ENCODE measurements around the gene PEX5L.

Gene PEX5L

DNA sequence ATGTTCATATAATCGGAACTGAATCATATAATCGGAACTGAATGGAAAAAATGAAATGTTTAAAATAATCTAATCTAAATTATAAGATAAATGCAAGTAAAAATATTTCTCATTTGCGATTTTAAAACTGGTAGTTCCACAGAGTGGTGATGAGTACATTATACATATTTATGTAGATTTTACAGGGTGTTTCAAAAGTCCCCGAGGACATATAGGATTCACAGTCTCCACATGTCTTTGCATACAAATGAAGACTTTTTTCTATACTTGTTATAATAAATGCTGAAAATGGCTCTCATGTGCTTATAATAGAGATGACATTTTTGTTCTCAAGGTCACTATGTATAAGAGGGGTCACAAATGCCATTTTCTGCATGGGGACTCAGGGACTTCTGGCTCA lies 139.5 kb downstream of the PEX5L start:
- DNase-seq (ENCODE audit: low read depth in 2 of 2), result no peak

DNA sequence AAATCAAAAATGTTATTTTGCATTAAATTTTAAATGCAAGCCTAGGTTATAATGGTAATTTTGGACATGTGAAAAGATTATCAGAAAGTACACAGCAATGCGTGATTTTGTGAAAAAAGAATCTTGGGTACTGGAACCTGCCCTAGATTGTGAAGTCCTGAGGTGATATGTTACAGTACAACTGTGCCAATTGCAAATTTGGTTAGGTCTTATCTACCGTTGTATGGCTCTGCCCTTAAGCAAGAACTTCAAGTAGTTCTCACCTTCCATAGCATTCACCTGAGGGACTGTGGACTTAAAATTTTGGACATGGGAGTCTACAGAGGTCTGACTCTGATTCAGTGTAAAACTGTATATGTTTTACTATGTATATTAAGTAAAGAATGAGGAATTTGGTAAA lies 140.2 kb downstream of the PEX5L start:
- no peak for DNase-seq (ENCODE audit: low read depth in 2 of 2)

DNA sequence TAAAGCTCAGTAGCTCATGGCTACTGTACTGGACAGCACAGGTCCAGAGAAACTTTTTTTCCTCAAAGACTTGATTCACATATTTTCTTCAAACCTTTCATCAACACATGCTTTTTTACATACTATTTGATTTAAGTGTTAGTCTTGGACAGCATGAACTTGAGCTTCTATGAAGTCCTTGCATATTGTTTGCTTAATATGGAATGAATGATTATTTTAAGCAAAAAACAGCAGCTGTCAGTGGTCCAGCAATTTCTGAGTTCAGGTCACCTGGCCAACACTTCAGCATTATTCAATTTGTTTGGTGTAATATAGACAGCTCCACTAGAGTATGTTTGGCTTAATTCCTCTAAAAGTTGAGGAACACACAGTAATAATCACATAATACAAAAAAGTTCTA lies 141.4 kb downstream of the PEX5L start:
- no peak for DNase-seq (ENCODE audit: low read depth in 2 of 2)

DNA sequence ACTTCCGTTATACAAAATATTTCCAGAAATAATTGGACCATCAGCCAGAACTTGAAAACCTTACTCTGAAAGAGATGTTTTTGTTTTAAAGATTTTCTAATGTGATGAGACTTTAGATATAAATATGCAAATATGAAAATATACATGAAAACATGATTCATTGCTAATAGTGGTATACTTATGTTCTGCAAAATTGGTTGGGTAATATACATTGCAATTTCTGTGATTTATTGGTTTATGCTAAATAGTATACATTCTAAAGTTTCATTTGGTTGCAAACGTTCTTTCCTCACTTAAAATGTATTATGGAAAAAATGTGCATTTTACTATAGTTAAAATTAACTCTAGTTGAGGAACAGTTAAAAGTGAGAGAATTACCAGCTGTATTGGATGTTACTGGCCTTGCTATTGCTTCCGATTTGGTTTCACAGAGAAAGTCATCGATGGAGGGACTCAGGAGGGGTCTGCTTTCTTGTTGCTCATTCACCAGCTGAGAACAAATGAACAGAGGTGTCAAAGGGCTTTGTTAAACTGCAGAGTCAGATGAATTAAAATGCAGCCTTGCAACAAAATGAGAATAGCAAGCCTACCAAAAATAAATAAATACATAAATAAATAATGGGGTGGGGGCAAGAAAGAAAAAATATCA lies 149.3 kb downstream of the PEX5L start:
- no peak for DNase-seq (ENCODE audit: low read depth in 2 of 2)

DNA sequence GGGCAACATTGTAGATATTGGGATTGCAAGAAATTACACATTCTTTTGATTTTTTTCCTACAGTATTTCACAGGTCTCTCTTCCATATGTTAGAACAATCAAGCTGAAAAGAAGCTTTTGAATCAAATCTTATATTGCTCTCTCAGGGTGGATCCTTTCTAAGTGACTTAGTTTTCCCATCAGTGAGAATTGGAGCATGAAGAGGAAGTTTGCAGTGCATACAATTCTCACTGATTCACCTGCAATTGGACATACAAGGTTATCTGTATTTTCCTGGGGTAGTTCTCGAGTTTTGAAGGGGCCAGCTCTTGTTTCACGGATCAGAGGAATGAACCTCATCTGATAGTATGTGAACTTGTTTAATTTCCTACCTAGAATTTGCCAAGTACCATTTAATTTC lies 150.8 kb downstream of the PEX5L start:
- no peak for DNase-seq (ENCODE audit: low read depth in 2 of 2)

DNA sequence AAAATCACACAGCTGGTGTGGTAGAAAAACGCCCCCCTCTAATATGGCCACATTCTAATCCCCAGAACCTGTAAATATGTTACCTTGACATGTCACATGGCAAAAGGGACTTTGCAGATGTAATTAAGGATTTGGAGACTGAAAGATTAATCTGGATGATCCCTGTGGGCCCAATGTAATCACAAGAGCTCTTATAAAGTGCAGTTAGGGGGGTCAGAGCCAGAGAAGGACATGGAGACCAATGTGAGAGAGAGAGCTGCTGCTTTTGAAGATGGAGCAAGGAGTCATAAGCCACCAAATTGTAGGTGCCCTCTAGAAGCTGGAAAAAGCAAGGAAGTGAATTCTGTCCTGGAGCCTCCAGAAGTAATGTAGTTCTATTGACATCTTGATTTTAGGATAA lies 152.6 kb downstream of the PEX5L start:
- no peak for DNase-seq (ENCODE audit: low read depth in 2 of 2)

DNA sequence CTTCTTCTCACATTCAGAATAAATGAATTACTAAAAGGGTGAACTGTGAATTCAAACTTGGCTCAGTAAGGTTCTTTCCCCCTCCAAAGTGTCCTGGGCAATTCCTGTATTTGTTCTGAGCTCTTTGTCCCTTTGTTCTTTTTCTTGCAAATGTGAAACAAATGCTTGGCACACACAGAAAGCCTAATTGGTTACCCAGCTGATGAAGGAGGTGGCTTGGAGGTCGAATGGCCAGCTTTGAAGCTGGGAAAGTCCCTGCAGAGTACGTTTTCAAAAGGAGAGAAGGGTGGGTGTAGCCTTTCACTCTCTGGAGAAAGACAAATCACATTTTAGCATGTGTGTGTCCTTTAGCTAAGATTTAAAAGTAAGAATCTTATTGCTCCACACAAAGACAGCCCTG lies 154.4 kb downstream of the PEX5L start:
- no peak for DNase-seq (ENCODE audit: low read depth in 2 of 2)

DNA sequence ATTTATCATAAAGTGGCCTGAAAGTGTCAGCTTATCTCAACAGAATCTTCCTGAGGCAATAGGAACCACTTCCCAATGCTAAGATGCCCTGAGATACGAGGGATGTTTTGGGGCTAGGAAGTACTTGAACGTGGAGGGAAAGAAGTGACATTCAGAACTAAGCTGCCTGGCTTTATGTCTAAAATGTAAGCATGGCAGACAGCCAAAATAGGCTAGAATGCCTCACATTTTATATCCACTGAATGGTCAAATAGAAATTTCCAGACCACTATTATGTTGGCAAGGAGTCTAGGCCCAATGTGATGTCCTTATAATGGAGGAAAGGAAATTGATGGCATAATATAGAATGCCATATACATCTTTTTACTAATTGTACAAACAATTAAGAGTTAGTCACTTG lies 154.9 kb downstream of the PEX5L start:
- no peak for DNase-seq (ENCODE audit: low read depth in 2 of 2)

DNA sequence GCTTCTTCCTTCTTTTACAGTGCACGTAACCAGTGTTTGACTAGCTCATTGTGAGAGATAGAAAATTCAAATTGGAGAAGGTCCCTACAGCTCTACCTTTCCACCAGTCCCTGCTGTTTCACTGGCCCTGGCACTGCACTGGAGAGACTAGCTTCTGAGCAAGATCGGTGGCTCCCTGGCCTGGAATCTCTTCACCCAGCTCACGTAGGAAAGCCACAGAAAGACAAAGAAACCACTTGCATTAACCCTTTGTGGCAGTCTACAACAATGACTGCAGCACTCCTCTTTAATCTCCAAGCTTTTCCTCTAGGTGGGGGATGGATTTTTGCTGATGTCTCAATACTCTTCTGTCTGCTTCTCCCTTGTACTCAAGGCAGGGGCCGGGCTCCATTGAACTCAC lies 155.9 kb downstream of the PEX5L start:
- no peak for DNase-seq (ENCODE audit: low read depth in 2 of 2)

DNA sequence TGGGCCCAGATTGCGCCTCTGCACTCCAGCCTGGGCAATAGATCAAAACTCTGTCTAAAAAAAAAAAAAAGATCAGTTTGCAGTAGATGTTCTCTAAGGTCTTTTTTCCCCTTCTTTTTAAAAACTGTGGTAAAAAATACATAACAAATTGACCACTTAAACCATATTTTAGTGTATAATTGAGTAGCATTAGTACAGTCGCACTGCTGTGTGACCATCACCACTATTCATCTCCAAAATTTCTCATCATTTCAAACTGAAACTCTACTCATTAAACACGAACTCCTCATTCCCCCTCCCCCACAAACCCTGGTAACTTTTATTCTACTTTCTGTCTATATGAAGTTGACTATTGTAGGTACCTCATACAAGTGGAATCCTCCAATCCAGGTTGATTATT lies 160.3 kb downstream of the PEX5L start:
- no peak for DNase-seq (ENCODE audit: low read depth in 2 of 2)

DNA sequence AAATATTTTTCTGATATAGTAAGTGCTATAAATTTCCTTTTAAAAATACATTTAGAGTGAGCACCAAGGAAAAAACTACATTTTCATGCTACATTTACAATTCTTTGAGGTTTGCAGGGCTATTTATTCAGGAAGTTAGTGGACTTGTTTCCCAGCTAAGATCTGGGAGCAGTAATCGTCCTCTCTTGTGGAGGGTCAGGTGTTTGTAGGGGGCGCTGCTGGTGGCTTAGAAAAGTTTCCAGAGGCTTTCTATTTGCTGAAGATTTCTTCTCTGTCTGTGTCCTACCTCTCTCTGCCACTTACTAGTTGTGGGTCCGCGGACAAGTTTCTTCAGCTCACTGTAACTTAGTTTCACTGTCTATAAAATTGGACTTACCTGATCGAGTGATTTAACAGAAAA lies 163.9 kb downstream of the PEX5L start:
- DNase-seq (ENCODE audit: low read depth in 2 of 2), result no peak

DNA sequence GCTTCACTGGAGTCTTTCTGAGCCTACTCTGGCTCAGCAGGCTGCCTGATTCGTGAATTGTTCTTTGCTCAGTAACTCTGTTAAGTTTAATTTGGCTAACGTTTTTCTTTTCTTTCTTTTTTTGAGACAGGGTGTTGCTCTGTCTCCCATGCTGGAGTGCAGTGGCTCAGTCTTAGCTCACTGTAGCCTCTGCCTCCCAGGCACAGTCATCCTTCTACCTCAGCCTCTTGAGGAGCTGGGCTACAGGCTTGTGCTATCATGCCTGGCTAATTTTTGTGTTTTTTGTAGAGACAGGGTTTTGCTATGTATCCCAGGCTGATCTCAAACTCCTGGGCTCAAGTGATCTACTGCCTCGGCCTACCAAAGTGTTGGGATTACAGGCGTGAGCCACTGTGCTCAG lies 165.0 kb downstream of the PEX5L start:
- no peak for DNase-seq (ENCODE audit: low read depth in 2 of 2)

DNA sequence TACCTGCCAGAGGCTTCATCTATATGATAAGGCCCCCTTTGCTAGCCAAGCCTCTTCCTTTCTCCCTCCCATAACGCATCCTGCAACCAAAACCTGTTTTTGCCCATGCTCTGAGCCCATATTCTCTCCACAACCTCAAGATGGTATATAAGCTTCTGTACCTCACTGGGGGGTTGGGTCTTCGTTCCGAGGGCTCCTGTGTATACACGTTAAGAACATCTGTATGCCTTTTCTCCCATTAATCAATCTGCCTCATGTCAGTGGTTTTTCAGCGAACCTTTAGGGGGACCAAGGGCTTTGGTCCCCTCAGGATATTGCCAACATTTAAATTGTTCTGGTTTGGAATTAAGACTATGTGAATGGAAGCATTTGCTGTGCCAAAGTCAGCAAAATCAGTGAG lies 168.0 kb downstream of the PEX5L start:
- DNase-seq (ENCODE audit: low read depth in 2 of 2), result no peak

DNA sequence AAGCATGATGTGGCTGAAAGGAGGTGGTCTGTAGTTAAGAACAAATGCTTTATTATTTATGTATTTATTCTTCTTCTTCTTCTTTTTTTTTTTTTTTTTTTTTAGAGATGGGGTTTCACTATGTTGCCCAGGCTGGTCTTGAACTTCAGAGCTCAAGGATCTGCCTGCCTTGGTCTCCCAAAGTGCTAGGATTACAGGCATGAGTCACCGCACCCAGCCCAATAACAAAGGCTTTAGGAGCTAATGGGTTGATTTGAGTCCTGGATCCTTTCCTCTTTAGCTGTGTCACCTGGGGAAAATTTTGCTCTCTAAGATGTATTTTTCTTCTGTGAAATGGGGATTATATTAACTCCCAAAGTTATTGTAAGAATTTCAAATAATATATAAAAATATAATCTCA lies 168.8 kb downstream of the PEX5L start:
- no peak for DNase-seq (ENCODE audit: low read depth in 2 of 2)

DNA sequence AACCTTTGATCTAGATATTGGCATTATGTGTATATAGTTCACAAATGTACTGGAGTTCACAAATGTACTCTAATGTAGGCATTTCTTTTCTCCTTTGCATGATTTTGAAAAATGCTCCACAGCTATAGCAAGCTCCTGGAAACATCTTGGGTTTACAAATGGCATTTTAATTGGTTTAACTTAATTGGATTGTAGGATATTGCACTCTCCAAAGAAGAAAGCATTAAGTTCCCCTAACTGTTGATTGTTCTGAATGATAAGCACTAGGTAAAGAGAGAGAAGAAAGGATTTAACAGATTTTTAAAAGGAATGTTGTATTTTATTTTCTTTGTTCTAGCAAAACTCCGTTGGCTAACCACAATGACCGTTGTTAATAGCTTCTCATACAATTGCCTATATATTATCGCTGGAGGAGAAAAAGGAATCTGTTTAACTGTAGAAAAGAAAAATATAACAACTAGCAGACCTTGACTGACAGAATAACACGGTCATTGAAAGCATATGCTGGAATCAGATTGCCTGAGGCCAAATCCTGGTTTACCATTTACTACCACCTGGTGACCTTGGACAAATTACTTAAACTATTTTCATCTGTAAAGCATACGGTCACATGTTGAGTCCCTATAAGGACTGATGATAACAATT lies 170.8 kb downstream of the PEX5L start:
- no peak for DNase-seq (ENCODE audit: low read depth in 2 of 2)

DNA sequence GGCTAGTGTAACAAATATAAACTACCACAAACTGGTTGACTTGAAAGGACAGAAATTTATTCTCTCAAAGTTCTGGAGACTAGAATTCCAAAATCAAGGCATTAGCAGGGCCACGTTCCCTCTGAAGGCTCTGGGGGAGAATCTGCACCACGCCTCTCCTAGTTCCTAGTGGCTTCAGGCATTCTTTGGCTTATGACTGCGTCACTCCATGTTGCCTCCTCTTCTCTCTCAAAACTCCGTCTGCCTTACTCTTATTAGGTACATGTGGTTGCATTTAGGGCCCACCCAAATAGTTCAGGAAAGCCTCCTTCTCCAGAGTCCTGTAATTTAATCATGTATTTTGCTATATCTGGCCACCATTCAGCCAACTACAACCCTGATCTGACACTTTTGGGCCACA lies 174.8 kb downstream of the PEX5L start:
- no peak for DNase-seq (ENCODE audit: low read depth in 2 of 2)

DNA sequence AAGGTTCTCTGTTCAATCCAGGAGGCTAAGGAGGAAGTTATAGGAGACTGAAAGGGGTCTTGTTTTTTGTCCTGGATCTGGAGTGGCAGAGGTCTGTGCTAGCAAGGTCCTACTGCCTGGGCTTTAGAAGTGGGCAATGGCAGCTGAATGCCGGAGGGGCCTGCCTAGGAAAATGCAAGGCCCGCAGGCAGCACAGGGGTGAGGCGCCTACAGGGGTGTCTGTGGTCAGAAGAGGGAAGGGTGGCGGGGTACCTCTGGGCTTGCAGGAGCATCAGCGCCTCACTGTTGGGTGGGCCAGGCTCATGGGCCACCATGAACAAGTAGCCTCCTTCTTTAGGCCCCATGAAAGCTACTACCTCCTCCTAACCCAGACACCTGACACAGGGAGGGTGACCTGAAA lies 175.4 kb downstream of the PEX5L start:
- no peak for DNase-seq (ENCODE audit: low read depth in 2 of 2)

DNA sequence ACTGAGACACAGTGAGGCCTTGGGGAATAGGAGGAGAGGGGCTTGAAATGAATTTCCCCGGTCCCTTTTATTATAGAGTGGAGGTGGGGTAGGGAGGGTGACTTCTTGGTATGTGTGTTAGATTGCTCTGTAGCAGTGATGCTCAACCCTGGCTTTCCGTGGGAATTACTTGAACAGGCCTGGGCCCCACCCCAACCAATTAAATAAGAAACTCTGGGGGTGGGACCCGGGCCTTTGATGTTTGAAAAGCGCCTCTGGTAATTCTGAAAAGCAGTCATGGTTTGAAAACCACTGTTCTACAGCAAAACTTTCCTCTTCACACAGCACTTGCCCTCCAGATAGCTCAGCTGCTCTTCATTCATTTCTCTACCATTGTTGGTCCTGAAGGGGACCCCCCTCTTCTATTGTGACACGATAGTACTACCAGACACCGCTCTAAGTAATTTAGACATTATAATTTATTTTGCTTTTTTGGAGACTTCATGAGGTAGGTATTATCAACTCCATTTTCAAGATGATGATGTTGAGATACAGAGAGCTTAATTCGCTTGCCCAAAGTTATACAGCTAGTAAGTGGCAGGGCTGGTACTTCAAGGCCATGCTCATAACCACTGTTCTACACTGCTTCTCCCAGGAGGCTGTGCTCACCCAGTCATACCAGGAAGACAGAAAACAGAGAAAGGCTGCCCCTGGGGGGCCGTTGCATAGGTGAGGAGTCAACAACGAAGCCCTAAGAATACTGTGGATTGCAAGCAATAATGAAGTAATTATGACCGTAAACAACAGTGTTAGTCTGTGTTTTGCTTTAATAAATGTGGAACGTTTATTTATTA lies 176.2 kb downstream of the PEX5L start:
- DNase-seq (ENCODE audit: low read depth in 2 of 2), result no peak

DNA sequence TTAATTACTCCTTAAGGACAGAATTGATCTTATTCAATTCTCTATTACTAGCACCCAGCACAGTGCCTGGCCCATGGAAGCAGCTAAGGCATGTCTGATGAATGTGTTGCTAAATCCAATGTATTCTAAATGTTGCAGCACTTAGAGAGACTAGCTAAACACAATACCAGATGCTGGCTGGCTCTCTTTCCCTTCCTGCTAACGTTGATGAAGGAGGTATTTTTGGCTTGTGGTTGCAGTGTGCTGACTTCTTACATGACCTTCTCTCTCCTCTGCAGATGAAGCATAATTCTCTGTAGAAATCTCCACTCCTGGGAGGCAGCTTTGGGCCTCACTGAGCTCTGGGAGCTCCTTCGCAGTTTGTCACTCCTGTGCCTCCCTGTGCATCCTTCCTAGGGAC lies 183.6 kb downstream of the PEX5L start:
- no peak for DNase-seq (ENCODE audit: low read depth in 2 of 2)

DNA sequence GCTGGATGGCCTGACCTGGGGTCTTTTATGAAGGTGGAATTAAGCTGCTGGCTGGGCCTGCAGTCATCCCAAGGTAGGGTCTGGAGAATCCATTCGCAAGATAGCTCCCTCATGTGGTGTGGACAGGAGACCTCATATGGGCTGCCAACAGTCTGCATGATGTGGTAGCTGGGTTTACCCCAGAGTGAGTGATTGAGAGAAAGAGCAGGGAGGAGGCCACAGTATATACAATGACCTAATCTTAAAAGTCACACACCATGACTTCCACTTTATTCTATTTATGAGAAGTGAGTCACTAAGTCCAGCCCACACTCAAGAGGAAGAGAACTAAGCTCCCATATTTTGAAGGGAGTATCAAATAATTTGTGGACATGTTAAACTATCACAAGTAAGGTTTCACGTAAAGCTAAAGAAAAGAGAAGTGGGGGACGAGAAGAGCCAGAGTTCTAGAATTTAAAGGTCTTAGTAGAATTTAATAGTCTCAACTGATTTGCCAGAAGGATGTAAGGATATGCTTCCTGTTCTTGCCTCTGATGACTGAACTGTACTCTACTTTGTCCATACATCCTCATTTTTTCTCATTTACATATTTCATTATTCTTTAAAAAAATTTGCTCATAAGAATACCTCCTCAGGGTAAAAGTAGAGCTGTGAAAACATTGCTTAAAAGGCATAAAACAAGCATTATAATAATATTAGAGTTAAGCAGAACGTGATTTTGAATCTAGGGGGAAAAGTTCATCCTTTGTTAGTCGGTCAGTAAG lies 184.4 kb downstream of the PEX5L start:
- no peak for DNase-seq (ENCODE audit: low read depth in 2 of 2)

DNA sequence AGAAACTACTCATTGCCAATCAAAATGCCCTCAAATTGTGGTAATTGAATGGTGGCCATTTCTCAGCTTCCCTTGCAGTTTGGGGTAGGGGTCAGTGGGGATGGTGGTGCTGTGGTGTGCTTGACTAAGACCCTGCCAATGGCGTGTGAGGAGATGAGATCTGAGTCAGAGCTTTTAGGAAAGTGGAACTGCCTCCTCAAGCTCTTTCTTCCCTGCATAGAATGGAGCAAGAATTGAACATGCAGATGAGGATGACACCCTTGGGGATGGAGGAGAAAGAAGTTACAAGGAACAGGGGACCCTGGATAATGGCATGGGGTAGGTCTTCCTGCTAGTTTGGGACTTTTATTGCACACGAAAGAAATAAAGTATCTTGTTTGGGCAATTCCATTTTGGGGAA lies 188.0 kb downstream of the PEX5L start:
- DNase-seq (ENCODE audit: low read depth in 2 of 2), result no peak

DNA sequence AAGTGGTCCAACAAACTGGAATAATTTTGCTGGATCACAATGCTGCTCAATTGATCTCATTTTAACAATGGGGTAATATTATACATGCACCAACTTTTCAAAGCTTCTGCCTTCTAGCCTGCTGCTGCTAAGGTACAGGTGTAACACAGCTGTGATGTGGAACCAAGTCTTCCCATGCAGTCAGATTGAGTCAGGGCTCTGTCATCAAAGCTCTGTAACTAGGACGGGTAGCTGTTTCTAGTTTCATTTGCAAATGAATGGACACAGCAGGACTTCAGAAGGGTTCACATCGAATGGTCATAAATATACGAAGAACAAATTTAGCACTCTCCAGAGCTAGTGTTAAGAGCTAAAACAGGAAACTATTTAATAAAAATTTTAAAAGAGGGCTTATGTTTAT lies 194.7 kb downstream of the PEX5L start:
- DNase-seq (ENCODE audit: low read depth in 2 of 2), result no peak

Measured in stimulated activated CD4-positive, alpha-beta T cell treated with anti-CD3 and anti-CD28 coated beads, Interleukin-1b, Interleukin-23, amount 100 ng/mL, for 4 hours (primary cell).